Daoy (cell line): ENCODE results near the gene GNAT3. TPM values are rescaled to one million over a fixed set of nuclear protein-coding genes. Genes with fewer than 3 reads are reported as not detected.

Source experiments
- DNase-seq: peaks from one replicate; pipeline ENCODE4 v3.0.0-alpha.2; 2015; ENCODE audit warnings: low read depth
- total RNA-seq: library from RNA; depleted of rRNA; stranded (reverse); fragments of >200 nt; shearing (Covaris generic); gene quantifications from 2 replicates; pipeline ENCODE4 v1.2.3, GENCODE V29; 2014

GNAT3 gene
- total RNA-seq, 1 experiment from 2014 or later, result not detected

DNA sequence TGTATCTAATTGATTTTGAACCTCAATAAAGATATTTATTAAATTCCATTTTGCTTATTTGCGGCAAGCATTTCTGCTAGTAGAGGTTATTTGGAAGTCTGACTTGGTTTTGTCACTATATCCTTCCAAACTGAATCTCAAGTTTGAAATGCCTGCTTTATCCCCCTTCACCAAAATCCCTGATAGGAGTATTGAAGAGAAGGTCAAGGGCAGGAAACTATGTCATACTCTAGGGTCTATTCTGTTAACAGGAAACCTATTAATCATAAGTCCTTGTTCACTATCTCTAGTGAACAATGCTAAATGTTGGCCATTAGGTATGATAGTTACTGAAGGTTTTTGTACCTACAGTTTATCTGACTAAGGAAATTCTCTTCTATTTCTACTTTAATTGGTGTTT lies 11.5 kb downstream of the GNAT3 start:
- no peak for DNase-seq

DNA sequence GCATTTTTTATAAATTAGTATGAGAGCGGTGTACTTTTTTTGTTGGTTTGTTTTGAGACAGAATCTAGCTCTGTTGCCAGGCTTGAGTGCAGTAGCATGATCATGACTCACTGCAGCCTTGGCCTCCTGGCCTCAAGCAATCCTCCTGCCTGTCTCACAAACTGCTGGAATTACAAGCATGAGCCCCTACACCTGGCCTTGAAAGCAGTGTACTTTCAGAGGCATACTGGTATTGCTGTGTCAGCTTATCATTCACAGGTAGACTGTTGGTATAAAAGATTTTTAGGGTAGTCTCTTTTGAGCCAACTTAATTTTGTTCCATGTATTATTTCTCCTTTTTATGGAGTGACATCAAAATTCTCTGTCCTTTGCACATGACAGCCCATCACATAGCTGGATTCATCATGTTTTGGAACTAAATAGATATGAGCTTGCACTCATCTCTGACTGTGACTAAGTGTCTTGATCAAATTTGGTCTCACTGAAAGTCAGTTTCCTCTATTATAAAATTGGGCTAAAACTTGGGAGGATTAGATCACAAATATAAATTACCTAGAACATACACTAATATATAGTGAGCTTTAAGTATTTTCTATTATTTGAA lies 12.4 kb downstream of the GNAT3 start:
- DNase-seq, result peak; percentile 85

DNA sequence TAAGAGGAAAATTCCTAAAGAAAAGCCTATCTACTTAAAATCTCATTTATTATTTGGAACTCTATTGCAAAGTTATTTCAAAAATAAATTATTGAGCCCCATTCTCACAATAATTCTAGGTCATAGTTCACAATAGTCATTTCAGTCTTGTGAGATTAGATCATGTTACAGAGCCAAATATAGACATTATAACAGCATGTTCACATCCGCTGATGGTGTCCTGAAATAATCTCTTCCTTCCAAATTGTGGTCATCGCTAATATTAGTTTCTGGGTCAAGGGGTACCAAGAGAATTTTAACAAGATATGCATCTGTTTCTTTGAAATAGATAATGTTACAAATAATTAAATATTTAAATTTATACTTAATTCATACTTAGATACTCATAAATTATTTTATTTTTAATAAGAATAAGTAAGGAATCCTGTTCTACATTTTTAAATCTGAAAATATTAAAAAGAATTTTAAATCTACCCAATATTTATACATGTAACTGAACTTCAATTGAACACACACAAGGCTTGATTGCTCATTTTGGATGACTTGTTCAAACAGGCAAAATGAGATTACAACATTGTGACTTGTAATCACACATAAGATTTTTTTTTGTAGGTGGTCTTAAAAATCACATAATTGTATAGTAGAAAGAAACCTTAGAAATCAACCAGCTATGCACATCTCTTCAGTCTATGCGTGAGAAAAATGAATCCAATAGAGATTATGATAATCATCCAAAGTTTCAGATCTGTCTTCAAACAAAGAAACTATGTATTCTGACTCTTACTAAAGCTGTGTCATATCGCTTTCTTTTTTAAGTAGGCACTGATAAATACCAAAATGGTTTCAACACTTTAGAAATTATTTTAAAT lies 13.1 kb downstream of the GNAT3 start:
- DNase-seq, result no peak

DNA sequence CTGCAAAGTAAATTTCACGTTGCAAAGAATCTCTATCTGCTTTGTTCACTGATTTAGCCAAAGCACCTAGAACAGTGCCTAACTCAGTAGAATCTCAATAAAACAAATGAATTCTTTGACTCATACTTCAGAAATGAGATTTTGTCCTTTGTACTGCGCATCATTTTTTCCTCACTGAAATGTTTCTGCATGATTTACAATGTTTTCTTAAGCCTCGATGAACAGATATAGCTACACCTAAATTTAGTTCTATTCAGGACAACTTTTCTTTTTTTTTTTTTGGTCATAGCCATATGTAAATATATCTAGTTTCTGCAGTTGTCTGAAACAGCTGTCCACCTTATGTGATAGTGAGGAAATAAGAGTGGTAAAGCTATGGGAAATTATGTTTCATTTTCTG lies 15.3 kb downstream of the GNAT3 start:
- DNase-seq, result no peak

- no peak for DNase-seq
These were observed 18.6 kb downstream of the GNAT3 start for GRCh38 chr7:80493121-80493849.

DNA sequence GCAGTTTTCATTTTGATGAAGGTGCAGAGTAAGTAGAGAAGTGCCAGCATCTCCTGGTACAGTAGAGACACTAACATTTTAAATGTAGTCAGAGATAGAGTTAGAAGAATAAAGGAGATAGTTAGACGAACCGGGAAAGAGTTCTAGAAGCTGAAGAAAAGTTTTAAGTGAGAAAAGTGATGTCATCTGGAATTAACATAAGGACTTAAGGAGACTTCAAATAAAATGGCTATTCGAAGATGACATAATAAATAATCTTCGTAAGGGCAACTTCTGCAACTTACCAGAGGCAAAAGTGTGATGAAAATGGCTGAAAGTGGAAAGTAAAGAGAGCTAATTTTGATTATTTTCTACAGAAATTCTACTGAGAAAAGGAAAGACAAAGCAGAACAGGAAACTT lies 20.4 kb downstream of the GNAT3 start:
- DNase-seq, result no peak

- no peak for DNase-seq
These were observed 23.0 kb downstream of the GNAT3 start for GRCh38 chr7:80488851-80489370.

DNA sequence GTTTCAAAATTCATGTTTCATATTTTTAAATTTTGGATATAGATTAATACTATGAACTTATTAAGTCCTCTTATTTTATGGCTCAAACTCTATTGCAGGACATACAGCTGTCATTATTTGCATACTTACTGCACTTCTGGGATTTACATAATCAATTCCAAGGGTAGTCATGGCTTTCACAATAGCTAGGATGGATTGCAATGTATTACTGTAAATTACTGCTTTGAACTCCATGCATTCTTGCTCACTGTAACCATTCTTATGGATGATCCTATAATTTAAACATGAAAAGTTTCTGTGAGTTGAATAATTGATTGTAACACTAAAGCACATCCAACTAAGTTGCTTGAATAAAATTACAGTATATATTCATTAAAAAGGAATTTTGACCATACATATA lies 23.5 kb downstream of the GNAT3 start:
- DNase-seq, result no peak

DNA sequence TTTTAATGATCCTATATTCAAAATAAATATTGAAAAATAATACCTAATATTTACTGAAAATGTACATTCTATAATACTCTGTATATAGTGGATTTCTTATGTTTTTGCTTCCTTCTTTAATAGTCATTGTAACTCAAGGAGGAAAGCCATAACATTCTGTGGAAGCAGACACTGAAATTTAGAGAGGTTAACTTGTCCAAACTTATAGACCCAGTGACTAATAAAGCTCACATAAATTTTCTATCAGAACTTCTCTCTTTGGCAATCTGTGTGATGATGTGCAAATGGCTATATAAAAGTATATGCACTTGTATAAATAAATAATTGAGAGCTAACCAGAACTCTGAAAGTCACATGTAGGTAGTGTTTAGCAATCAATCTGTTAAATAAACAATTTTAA lies 26.1 kb downstream of the GNAT3 start:
- DNase-seq, result no peak

DNA sequence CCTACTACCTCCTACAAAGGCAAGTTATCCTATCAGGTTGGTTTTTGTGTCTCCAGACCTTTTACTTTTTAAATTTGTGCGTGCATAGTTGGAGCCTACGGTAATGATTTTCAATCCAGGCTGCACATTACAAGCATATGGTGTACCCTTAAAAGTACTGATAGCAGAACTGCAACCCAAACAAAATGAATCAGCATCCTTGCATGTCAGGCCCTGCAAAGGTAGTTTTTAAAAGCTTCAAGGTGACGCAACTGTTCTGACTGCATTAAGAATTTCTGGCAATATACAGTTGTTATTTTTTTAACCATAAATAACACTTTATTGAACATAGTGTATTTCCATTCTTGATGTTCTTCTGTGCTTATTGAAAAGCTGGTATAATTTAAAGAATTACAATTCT lies 28.9 kb downstream of the GNAT3 start:
- DNase-seq, result no peak

DNA sequence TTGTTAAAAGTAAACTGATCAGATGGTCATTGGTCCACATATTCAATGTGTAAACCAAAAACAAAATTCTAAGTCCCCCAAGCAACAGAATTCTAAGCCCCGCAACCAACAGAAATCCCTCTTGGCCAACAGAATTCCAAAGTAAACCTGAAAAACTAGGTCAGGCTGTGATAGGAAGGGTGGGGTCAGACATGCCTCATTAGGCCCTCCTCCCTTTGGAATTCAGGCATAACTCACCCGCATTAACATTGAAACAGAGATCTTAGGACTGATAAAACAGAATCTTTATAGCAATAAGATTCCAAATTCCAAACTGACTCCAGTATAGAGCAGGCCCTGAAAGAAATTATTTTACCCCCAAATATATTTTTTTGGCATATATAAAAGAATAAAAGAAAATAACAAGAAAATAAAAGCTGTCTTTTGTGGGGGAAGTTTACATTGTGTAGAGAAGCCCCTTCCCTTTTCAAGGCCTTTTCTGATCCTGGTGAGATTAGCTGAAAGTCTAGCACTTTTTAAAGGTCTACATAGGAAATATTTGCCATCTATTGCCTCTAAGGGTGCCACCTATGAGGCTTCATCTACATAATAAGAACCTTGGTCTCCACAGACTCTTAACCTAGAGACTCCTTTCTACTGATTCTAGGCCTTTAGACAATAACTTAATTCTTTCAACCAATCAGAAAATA lies 30.5 kb downstream of the GNAT3 start:
- DNase-seq, result peak; percentile 49

DNA sequence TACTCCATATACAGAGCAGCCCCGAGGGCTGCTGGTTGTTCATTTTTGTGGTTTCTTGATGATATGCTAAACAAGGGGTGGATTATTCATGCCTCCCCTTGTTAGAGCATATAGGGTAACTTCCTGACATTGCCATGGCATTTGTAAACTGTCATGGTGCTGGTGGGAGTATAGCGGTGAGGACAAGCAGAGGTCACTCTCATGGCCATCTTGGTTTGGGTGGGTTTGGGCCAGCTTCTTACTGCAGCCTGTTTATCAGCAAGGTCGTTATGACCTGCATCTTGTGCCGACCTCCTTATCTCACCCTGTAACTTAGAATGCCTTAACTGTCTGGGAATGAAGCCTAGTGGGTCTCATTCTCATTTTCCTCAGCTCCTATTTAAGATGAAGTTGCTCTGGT lies 31.3 kb downstream of the GNAT3 start:
- DNase-seq, result no peak

DNA sequence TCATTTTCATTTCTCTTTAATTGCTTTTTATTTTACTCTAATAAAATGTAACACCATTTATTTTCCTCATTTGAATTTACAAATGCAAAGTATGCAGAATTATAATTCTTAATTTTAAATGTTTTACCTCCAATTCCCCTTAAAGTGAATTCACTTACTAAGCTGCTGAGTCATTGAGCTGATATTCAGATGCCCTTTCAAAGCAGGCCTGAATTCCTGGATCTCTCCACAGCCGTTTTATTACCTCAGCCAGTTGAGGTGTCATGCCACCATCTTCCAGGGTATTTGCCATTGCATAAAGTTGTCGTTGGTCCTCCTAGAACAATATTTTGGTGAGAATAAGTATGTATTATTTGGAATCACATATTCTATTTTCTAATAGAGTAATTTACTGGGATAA lies 33.2 kb downstream of the GNAT3 start:
- DNase-seq, result peak; percentile 40

GRCh38 chr7:80476035-80476434 lies 35.8 kb downstream of the GNAT3 start:
- DNase-seq, result no peak

DNA sequence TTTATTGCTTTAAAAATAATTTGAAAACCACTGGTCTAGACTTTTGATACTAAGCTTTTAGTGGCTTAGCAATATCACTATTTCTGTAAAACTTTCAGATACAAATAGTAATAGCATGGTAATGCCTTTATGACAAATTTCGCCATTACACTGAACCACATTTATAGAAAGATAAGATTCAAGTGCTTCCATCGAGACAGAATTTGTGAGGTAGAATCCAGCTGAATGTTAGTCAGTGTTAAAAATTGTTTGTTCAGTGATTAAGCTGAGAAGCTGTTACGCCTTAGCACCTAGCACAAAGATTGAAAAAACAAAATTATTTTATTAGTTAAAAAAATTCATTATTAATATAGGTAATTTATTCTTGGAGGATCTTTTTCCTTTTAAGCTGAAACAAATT lies 36.5 kb downstream of the GNAT3 start:
- DNase-seq, result no peak

DNA sequence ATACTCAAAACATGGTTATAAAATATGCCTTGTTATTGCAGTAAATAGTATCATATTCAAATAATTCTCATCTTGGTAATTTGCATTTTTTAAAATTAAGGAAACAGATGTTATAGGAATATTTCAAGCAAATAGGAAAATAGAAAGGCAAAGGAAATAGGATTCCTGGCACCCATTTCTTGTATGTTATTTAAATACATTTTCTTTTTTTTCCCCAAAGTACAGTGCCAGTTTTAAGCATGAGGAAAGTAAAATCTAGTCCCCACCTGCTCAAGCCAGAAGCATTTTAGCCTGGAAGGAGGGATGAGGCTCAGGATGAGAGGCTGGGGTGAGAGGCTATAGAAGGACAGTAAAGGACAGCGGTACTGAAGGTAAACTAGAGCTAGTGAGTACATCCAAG lies 38.1 kb downstream of the GNAT3 start:
- DNase-seq, result no peak

DNA sequence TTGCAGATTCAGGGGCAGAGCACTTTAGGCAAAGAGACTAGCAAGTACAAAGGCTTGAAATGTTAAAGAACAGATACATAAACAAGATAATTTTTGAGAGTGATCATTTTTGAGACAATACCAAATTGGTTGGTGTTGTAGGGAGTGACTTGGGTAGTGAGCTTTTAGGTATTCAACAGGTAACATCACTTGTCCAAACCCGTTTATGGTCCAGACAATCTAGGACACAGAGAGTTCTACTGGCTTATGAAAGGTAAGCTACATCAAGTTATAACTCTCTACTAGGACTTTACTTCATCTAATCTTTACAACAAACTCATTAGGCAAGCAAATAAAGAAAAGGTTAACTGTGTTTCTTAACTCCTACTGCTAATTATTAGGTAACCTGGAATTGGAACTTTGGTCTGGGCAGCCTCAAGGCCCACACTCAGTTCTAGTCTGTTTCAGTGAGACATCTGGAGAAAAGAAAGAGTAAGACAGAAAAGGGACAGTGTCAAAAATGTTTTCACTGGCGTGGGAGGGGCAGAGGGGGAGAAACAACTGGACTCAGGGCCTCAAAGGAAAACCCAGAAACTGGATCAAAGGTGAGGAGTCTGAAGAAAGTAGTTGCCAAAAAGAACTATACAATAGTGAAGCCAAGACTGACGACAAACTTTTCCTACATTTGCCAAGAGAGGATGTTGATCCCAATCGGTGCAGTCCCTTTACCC lies 39.2 kb downstream of the GNAT3 start:
- DNase-seq, result no peak

GRCh38 chr7:80468931-80469714 lies 42.7 kb downstream of the GNAT3 start:
- DNase-seq, result no peak

DNA sequence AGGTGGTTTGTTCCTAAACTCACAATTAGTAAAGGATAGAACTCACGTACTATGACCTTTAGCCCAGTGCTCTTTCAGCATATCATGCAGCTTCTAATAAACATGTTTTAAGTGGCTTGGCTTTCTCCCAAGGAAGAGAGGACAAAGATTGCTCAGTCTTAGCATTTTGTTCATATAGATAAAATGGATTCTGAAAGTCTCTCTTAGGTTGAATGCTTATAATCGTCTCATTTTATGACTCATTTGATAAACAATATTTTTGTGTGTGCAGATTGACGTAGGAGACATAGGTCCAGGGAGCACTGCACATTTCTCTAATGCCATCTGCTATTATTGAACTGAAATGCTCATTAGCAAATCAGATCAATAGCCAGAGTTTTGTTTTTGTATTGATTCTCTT lies 44.8 kb downstream of the GNAT3 start:
- no peak for DNase-seq

- DNase-seq, result no peak
These were observed 45.2 kb downstream of the GNAT3 start for GRCh38 chr7:80466636-80467035.

DNA sequence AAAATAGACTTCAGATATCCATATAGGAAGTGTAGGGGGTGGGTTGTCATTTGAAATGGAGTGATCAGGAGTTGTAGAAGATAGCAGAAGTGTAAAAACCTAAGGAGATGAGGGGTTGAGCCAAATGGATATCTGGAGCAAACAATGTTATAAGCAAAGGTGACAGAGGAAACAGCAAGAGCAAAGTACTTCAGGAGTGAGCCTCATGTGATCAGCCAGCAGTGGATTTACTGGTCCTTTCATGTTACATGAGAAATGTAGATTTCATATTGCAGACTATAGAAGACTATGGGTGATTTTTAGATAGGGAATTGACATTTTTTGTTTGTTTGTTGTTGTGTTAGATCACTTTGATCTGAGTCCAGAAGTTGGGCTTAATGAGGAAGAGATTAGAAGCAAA lies 47.7 kb downstream of the GNAT3 start:
- no peak for DNase-seq
